ENCODE results near the gene COX7B. TPM values are rescaled to one million over a fixed set of nuclear protein-coding genes. Genes with fewer than 3 reads are reported as not detected.

The COX7B gene
- total RNA-seq, 2 experiments from 2014 or later: 232 to 239 TPM

- Mint-ChIP-seq H3K27me3 (no peaks in the 10 kb centered on the region), H3K4me3 (no peak overlapping the region), H3K4me1 (peaks cover 12% of the 10 kb centered on the region), H3K36me3 (peaks cover 12% of the 10 kb centered on the region), H3K27ac (no peak overlapping the region), H3K9me3 (peaks cover 2% of the 10 kb centered on the region)
- no peak for DNase-seq
- ATAC-seq (ENCODE audit: low read depth): no peak
- POLR2A ChIA-PET: no interaction called here
Observed at GRCh38 chrX:77953708-77954107, 54.4 kb downstream of the COX7B start.

Other genes starting within 250 kb of the COX7B start
- 10 to 100 TPM; 86.7 to 96.1 TPM for gene ATRX, start 113.3 kb upstream of the COX7B start, total RNA-seq
- gene MAGT1, start 4.0 kb upstream of the COX7B start, total RNA-seq: 10 to 100 TPM; 40.0 to 44.8 TPM
- gene ATP7A, start 11.2 kb downstream of the COX7B start, total RNA-seq: 10 to 100 TPM; 13.4 to 13.5 TPM
- not detected for gene PGAM4, start 70.2 kb downstream of the COX7B start, total RNA-seq
- 1,000 to 10,000 TPM; 1,159 to 1,213 TPM for gene PGK1, start 204.8 kb downstream of the COX7B start, total RNA-seq
- 10 to 100 TPM; 14.8 to 15.7 TPM for gene TAF9B, start 240.2 kb downstream of the COX7B start, total RNA-seq